ENCODE data around the gene DCST2.

DCST2 gene

DNA sequence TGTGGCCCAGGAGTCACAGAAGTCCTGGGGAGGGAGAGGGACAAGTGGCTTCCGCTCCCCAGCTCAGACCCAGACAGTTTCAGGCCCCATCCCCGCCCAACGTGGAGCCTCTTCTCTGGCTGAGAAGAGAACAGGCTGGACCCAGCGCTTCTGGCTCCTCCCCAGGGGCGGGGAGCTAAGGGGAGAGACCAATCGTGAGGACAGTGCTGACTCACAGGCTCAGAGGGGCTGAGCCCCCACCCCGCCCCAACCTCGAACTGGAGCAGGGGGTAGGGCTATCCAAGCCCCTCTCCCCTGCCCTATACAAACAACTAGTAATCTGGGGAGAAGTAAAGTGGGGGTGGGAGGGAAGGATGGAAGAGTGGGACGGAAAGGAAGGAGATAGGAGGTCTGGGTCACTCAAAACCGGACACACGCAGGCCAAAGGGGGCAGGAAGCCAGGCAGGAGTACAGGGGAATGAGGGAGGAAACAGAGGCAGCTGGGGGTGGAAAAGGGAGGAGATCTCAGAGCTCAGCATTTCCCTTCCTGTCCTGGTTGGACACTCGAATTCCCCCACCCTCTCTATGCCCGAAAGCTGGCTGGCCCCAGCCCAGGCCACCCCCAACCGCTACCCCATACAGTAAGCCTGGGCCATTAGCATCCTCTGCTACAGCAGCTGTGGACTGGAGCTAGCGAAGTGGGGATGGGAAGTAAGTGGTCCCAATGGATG is 62.8 kb downstream of the DCST2 start, which contains the start of gene SHC1:
Gene SHC1 (minus strand): TSS at position 117 of the 710 bp plus-strand sequence. CDS start 221 bp downstream, outside the sequence.
- Mint-ChIP-seq H3K4me3 (peak within 1 kb of the TSS; percentile 4), H3K36me3 (peaks cover 41% of the 10 kb centered on the region), H3K27me3 (no peaks in the 10 kb centered on the region), H3K27ac (peak within 1 kb of the TSS; percentile 74), H3K4me1 (peaks cover 46% of the 10 kb centered on the region), H3K9me3 (no peaks in the 10 kb centered on the region)
- CTCF ChIA-PET = interaction anchor here (0.6 to 2.3 kb wide), 7 partner anchors 10 to 118 kb away, joined by 3 to 9 read pairs (median 5); partner anchors contain the start of genes ADAM15 and PYGO2
- DNase-seq = peak; percentile 42

DNA sequence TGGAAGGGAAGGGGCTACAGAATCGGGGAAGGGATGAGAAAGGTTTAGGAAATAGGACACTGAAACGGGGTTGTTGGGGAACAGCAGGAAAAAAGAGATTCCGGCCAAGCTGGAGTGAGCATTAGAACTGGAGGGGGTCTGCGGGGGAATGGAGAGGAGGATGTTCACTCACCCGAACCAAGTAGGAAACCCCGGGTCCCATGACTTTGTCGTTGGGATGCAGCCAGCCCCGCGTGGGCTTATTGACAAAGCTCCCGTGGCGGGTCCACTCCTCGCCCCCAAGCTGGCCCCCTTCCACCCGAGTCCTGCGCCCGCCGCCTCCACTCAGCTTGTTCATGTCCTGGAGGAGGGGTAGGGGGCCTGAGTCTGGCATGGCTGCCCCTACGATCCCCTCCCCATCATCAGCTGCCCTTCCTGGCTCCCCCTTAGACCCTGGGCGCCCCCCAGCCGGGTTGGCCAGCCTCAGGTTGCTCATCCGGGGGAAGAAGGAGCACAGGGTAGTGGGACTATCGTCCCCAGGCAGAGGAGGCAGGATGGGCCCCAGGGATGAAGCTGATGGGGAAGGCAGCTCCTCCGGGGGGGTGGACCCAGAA is 63.6 kb downstream of the DCST2 start:
- peak overlapping the region; percentile 25 for H3K27ac Mint-ChIP-seq
- DNase-seq = no peak
- CTCF ChIA-PET = interaction anchor here (1.2 to 2.3 kb wide), 4 partner anchors 9 to 115 kb away, joined by 3 to 9 read pairs (median 6); partner anchors contain the start of genes ADAM15 and PYGO2
- H3K4me3 Mint-ChIP-seq = no peak overlapping the region
- peaks cover 48% of the 10 kb centered on the region for H3K36me3 Mint-ChIP-seq
- no peaks in the 10 kb centered on the region for H3K27me3 Mint-ChIP-seq
- H3K4me1 Mint-ChIP-seq = peaks cover 46% of the 10 kb centered on the region
- H3K9me3 Mint-ChIP-seq = no peaks in the 10 kb centered on the region

DNA sequence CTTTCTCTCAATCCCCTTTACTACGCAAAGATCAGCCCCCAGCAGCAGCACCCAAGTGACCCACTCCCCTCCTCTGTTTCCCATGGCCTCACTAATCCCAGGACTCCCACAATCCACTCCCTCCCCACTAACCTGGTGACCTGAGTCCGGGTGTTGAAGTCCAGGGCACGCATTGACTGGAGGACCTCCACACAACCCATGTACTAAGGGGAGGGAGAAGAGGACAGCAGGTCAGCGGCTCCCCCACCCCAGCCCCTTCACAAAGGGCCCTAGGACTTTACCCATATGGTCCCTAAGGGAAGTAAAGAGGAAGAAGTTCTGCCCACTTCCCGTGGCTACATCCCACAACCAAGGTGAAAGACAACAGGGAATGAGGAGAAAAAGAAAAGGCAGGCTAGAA is 64.3 kb downstream of the DCST2 start:
- DNase-seq = no peak
- no peak overlapping the region for H3K4me3 Mint-ChIP-seq

DNA sequence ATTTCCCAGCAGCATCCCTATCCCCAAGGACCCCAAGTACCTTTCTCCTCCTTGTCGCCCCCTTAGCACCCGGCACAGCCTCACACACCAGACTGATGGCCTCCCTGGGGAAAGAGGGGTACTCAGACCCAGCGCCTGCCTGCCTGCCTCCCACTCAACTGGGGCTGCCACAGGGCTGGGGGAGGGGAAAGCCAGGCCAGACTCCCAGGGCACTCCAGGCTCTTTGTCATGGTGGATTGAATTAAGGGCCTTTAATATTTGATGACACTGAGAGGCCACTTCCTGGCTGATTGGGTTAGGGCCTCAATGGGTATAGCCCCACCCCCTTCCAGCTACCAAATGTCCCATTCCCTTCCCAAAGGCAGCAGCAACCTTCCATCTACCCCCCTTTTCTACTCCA is 64.8 kb downstream of the DCST2 start:
- Mint-ChIP-seq H3K36me3 (peaks cover 55% of the 10 kb centered on the region), H3K4me3 (no peak overlapping the region), H3K4me1 (peaks cover 50% of the 10 kb centered on the region), H3K9me3 (no peaks in the 10 kb centered on the region), H3K27ac (no peak overlapping the region), H3K27me3 (no peaks in the 10 kb centered on the region)
- CTCF ChIA-PET = no interaction called here
- no peak for DNase-seq

More for the DNA sequence above, 64.3 kb downstream of the DCST2 start:
- CTCF ChIA-PET = interaction anchor here (1.3 kb wide), 1 partner anchor 116 kb away, joined by 3 read pairs; no protein-coding TSS in a partner anchor
- Mint-ChIP-seq H3K27me3 (no peaks in the 10 kb centered on the region), H3K36me3 (peaks cover 51% of the 10 kb centered on the region), H3K4me1 (peaks cover 46% of the 10 kb centered on the region), H3K9me3 (no peaks in the 10 kb centered on the region), H3K27ac (peak overlapping the region; percentile 6)
